GM10266 (cell line): ENCODE results near the gene GPR61.

Experiments
- DNase-seq: peaks from one replicate; pipeline ENCODE4 v3.0.0; 2012; ENCODE audit errors: extremely low spot score
- TF ChIP-seq, protein P1 (sequence below): IDR thresholded peaks from 2 replicates; pipeline ENCODE4 v1.5.1; 2012; ENCODE audit warnings: mild to moderate bottlenecking, low read depth; ENCODE audit not compliant: control insufficient read depth, insufficient read depth; ENCODE audit errors: missing control alignments

Gene GPR61, protein sequence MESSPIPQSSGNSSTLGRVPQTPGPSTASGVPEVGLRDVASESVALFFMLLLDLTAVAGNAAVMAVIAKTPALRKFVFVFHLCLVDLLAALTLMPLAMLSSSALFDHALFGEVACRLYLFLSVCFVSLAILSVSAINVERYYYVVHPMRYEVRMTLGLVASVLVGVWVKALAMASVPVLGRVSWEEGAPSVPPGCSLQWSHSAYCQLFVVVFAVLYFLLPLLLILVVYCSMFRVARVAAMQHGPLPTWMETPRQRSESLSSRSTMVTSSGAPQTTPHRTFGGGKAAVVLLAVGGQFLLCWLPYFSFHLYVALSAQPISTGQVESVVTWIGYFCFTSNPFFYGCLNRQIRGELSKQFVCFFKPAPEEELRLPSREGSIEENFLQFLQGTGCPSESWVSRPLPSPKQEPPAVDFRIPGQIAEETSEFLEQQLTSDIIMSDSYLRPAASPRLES

DNA sequence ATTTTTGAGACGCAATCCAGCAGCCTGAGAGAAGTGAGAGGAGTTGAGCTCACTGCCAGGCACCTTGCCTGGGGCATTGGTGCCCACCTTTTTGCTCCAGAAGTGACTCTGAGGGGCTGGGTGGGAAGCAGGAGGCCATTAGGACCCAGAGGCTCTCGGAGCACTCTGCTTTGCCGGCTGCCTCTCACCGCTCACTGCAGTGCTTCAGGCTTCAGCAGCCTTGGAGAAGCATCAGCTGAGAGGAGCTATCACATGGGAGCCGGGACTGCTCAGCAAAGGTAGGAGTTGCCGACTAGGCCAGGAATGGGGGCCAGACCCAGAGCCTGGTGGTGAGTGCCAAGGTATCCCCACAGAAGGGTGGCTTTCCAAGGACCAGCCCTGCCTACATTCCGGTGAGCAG, at the start of gene GPR61:
Gene GPR61 (plus strand): TSS at position 197 of the 400 bp plus-strand sequence. CDS start 3,151 bp downstream, outside the sequence.
- TF ChIP-seq, protein P1, sequence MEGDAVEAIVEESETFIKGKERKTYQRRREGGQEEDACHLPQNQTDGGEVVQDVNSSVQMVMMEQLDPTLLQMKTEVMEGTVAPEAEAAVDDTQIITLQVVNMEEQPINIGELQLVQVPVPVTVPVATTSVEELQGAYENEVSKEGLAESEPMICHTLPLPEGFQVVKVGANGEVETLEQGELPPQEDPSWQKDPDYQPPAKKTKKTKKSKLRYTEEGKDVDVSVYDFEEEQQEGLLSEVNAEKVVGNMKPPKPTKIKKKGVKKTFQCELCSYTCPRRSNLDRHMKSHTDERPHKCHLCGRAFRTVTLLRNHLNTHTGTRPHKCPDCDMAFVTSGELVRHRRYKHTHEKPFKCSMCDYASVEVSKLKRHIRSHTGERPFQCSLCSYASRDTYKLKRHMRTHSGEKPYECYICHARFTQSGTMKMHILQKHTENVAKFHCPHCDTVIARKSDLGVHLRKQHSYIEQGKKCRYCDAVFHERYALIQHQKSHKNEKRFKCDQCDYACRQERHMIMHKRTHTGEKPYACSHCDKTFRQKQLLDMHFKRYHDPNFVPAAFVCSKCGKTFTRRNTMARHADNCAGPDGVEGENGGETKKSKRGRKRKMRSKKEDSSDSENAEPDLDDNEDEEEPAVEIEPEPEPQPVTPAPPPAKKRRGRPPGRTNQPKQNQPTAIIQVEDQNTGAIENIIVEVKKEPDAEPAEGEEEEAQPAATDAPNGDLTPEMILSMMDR = no peak
- no peak for DNase-seq

DNA sequence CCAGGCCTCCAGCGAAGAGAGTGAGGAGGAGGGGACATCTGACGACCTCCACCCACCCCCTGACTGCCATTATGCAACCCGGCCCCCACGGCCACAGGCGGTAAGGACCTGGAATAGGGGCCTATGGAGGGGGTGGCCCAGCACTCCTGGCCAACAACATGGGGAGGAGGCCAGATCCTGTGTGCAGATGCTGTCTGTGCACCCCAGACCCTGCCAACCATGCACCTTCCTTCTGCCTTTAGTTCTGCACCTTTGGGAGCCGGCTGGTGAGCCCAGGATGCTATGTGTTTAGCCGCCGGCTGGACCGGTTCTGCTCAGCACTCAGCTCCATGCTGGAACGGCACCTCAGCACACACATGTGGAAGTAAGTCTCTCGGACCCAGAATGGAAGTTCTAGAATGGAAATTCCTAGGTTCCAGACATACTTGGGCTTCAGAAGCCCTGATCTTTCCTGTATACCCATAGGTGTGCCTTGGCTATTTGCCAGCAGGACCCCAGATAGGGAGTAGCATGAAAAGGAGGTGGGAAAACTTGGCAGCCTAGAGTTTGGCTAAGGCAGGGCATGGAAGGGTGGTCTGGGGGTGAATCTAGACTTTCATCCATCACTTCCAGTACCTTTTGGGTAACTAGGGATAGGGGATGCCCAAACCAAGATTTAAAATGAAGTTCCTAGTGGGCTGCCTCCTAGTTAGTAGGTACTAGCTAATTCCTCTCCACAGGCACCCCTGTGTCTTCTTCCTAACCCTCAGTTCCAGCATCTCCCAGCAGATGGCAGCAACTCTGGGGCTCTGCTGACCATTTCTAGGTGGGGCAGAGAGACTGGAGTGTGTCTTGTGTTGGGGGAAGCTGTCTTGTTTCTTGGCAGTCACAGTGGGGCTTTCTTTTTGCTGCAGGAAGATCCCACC, 49.4 kb upstream of the GPR61 start:
- peak; percentile 76 for DNase-seq
- TF ChIP-seq, protein P1 = peak; percentile 87

DNA sequence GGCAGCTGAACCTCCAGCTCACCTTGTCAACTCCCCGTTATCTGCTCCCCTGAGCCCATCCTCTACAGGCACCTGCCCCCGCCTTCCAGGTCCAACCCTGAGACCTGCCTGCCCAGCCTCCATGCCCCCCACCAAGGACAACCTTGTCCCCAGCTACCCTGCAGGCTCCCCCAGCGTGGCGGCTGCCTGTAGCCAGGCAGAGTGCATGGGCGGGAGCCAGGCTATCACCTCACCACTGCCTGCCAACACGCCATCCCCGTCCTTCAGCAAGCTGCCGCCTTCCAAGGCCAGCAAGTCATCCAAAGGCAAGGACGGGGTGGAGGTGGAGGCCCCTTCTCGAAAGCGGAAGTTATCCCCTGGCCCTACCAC, 48.8 kb upstream of the GPR61 start:
- DNase-seq = no peak
- TF ChIP-seq, protein P1 = no peak

DNA sequence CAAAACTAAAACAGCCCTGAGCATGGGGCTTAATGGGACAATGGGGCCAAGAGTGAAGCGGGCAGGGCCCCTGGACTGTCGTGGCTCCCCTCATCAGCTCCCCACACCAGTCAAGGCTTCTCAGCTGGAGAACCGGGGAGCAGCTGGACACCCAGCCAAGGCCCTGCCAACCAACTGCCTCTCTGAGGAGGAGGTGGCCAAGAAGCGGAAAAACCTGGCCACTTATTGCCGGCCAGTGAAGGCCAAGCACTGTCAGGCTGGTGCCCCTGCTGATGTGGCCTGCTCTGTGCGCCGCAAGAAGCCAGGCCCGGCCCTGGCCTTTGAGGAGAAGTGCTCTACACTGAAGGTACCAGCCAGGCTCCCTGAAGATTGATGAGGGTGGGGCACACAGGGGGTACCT, 48.3 kb upstream of the GPR61 start:
- TF ChIP-seq, protein P1 = no peak
- DNase-seq = no peak

DNA sequence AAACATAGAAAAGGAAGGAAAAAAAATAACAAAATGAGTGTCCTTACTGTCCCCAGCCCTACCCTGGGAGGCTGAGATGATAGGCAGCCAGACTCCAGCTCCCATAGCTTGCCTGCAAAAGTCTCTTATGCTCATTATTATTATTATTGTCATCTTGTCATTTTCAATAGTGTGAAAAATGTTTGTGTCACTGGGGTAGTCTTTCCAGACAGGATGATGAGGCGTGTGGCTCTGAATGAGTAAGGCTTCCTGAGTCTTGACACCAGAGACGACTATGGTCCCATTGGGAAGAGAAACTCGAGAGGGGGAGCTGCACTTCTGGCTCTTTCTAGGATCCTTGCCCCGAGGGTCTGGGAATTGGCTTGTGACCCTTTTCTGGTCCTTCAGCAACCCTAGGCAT, 46.9 kb upstream of the GPR61 start:
- no peak for DNase-seq
- TF ChIP-seq, protein P1 = no peak

DNA sequence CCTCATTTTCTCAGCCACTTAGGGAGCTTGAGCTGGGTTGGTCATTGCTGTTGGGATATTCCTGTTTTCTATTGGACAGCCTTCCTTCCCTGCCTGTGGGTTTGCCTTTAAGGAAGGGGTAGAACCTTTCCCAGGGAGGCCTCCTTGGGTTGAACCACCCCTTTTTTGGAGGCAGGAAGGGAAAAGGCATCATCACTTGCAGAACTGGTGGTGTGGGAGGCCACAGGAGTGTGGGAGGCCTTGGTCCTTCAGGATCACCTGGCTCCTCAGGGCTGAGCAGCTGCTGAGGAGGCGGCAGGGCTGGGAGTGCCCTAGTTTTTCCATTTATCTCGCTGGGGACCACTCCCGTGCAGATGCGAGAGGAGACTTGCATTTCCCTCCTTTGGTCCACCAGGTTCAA, 46.4 kb upstream of the GPR61 start:
- no peak for DNase-seq
- TF ChIP-seq, protein P1 = no peak
